Stimulated activated CD4-positive, alpha-beta T cell treated with anti-CD3 and anti-CD28 coated beads, TNF-alpha, amount 100 ng/mL, for 48 hours (primary cell): ENCODE measurements around the gene OPTN.

Experiments
- DNase-seq, 3 donors: peaks; one replicate each; pipeline ENCODE4 v3.0.0-alpha.2; 2020; ENCODE audit warnings: low read depth in 3 of 3

OPTN gene

DNA sequence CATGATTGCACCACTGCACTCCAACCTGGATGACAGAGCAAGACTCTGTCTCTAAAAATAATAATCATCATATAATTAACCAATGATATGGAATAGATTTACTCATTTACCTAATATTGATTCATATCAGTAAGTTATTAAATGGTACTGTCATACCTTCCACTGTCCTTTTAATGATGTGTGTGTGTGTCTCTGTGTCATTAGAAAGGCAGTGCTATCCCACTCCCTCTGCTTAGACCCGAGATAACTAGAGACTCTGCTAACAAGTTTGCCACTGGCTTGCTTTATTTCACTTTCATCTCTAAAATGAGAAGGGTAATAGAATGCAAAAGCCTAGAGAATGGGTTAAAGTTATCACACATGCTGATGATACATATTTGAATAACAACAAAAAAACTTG, 82.5 kb downstream of the OPTN start:
- DNase-seq: no peak

GRCh38 chr10:13183625-13184024, 83.7 kb downstream of the OPTN start:
- no peak for DNase-seq

DNA sequence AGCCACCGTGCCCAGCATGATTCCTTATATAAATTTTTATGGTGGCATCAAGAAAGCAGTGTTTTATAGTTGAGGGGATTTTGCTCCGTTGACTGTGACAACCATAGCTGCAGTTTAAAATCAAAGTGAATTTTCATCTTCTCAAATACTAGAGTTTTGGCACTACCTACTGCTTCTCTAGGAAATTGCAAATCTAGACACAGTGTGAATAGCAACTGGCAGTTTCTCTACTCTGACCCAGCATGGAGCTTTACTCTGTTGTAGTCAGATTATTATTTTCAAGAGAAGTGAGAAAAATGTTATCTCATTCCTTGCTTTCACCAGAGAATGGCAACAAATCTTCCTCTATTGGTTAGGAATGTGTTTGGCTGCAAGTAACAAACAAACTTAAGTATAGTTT, 84.3 kb downstream of the OPTN start:
- DNase-seq: no peak

GRCh38 chr10:13184730-13185514, 85.0 kb downstream of the OPTN start:
- no peak for DNase-seq

- DNase-seq: no peak
Observed at GRCh38 chr10:13187135-13187534, 87.2 kb downstream of the OPTN start.
